Choroid plexus epithelial cell (primary cell): ENCODE results near the gene PPIC.
A peak's percentile ranks its signal among the peaks of the same experiment; 100 is the strongest.

ENCODE experiments used
- DNase-seq: peaks from one replicate; pipeline ENCODE4 v3.0.0-alpha.2; 2010; ENCODE audit warnings: low read depth
- H3K4me3 ChIP-seq: 2 replicates; pipeline ENCODE4 v1.5.1; 2011; ENCODE audit warnings: low read depth, mild to moderate bottlenecking, control low read depth, low read length, moderate library complexity
- CTCF ChIP-seq: conservative IDR thresholded peaks from 2 replicates; pipeline ENCODE4 v1.5.1; 2011; ENCODE audit warnings: low read depth, mild to moderate bottlenecking, control low read depth, inconsistent platforms, low read length, moderate library complexity

Gene PPIC

GRCh38 chr5:123036391-123037103 lies at the start of gene PPIC:
PPIC (minus strand) TSS chr5:123036725; CDS start chr5:123036625, 100 bp downstream.
- peak within 1 kb of the TSS; percentile 79 for H3K4me3 ChIP-seq

GRCh38 chr5:123085638-123086286 lies 49.2 kb upstream of the PPIC start:
- no peak for TF ChIP-seq CTCF
- no peak for DNase-seq
- H3K4me3 ChIP-seq, result no peak overlapping the region

More at GRCh38 chr5:123036391-123037103, at the start of gene PPIC:
- no peak for TF ChIP-seq CTCF
- DNase-seq, result peak; percentile 59

DNA sequence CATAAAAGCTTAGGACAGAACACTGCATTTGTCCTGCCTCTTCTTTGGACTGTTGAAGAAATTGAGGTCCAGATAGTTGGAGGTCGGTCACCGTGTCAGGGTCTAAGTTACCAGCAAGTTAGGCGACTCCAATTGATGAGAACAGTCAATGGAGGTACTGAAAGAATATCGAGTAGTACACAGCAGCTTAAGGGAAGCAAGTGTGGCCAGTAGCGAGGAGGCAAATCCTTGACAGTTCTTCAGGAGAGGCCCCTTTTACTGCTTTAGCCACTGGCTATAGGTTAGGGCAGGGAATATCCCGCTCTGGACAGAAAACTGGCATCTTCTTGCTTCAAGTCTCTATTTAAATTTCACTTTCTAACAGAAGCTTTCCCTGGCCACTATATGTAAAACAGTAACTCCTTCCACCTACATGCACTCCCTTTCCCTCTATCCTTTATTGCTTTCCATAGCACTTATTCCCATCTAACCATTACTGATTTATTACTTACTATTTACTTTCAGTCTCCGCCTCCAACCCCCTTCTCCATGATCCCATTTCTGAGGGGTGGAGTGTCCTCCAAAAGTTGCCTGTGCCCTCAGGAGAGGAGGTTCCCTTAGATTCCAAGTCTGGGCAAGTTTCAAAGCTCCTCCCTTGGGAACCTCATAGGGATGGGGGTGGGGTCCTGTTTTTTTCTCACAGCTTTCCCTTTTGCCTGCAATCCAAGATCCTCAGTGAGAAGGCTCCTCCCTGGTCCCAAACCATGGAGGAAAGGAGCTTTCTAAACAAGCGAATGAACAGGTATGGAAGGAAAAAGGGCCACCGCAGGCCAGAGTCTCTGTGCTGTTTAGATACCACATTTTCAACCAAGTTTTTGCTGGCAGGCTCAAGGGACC lies 48.4 kb upstream of the PPIC start:
- no peak overlapping the region for H3K4me3 ChIP-seq
- DNase-seq, result no peak
- no peak for TF ChIP-seq CTCF

DNA sequence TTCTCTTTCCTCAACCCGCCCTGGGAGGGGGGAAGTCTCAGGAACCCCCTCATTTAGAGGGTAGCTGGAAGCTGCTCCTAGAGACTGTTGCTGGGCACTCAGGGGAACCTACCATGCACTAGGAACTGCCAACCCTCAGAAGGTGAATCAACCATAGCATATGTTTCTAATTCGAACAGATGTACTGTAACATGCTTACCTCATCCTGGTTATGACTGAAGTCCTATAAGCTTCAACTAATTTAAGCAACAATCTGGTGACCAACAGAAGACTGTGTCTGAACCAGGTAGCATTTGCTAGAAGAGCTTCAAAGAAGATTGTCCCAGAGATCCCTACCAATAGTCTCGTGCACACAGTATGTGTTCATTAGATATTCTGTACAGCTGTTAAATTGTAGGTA lies 46.8 kb upstream of the PPIC start:
- H3K4me3 ChIP-seq, result no peak overlapping the region
- no peak for TF ChIP-seq CTCF
- no peak for DNase-seq

GRCh38 chr5:123080215-123080614 lies 43.7 kb upstream of the PPIC start:
- H3K4me3 ChIP-seq, result no peak overlapping the region
- DNase-seq, result no peak
- TF ChIP-seq CTCF, result no peak

DNA sequence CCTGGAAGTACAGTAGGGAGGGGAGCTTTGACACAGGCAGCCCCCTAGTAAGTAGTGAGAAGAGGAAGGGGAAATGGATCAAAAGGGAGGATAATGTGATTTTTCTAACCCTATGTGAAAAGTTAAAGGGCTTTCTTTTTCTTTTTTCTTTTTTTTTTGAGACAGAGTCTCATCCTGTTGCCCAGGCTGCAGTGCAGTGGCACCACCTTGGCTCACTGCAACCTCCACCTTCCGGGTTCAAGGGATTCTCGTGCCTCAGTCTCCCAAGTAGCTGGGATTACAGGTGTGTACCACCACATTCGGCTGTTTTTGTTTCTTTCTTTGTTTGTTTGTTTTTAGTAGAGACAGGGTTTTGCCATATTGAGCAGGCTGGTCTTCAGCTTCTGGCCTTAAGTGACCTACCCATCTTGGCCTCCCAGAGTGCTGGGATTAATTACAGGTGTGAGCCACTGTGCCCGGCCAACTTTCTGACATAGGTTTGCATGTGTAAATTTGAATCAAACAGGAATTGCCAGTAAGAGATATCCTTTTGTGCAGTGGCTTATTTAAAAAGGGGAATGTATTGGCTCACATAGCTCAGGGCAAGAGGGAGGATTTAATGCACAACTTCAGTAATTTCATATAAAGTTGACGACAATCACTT lies 39.1 kb upstream of the PPIC start:
- no peak overlapping the region for H3K4me3 ChIP-seq
- no peak for TF ChIP-seq CTCF
- DNase-seq, result no peak
